ENCODE measurements around the gene LCE3C.

DNA sequence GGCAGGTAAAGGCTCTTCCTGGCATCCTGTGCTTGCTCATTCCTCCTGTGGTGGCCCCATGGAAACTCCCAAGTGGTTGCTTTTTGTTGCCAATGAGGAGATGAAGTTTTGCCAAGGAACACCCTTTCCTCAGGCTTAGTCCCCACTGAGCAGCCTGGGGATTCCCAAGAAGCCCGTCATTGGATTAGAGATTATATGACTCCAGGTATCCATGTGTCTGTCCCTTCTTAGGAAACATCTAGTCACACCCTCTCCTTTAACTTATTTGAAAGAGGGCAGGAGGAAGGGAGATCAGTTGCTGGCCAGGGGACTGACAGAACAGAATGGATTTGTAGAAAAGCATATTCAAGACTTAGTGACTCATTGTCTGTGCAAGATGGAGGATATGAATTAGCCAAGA lies 26.7 kb downstream of the LCE3C start:
- TF ChIP-seq POLR2A (IDR thresholded peaks at IDR 0.05; ENCODE audit: low read depth, low read length): no peak
- TF ChIP-seq TAF1 (IDR thresholded peaks at IDR 0.05; ENCODE audit: borderline replicate concordance, low read depth, low read length): no peak
